Middle frontal gyrus (tissue), 1 donor: ENCODE measurements around the gene KARS1.
A peak's percentile ranks its signal among the peaks of the same experiment; 100 is the strongest.

Experiments
- DNase-seq: peaks from one replicate; pipeline ENCODE4 v3.0.0-alpha.2; 2015; ENCODE audit warnings: low spot score; ENCODE audit errors: extremely low spot score

KARS1 gene

DNA sequence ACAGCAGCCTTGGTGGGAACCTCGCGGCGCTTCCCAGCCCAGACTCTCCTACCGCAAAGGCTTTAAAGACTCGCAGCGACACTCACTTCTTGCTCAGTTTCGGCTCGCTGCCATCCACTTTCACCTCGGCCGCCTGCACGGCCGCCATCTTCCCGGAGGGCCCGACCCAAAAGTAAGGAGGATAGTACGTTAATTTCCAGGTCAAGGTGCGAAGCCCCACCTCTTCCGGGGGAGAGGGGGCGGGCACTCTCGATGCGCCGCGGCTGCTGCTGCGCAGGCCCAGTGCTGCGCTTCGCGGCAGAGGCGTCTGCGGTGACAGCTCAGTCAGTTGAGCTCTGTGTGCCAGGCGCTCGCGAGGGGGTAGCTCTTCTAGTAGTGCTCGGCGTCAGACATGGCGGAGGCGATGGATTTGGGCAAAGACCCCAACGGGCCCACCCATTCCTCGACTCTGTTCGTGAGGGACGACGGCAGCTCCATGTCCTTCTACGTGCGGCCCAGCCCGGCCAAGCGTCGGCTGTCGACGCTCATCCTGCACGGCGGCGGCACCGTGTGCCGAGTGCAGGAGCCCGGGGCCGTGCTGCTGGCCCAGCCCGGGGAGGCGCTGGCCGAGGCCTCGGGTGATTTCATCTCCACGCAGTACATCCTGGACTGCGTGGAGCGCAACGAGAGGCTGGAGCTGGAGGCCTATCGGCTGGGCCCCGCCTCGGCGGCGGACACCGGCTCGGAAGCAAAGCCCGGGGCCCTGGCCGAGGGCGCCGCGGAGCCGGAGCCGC lies at the start of gene KARS1, which contains the start of gene TERF2IP:
TSS of gene KARS1 (minus strand) at position 174 of the 773 bp plus-strand sequence. CDS start at position 148, 26 bp downstream.
TSS of gene TERF2IP (plus strand) at position 282 of the 773 bp plus-strand sequence. CDS start at position 392, 110 bp downstream.
- peak; percentile 88 for DNase-seq

DNA sequence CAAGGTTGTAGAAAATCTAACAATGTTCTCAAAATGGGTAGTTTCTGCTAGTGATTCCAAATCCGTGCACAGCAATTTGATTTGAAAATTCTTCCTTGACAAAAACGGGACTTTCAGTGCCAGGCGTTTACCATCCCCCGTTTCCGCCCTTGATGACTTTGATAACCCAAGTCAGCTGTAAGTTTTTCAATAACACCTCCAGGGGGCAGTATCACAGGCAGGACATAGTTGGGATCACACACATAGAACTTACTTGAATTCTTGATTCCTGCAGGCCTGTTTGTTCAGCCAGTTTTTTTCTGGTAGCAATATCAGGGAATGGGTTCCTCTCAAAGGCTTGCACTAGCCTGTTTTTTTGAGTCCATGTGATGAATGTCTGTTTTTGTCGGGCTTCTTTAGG lies 48.2 kb upstream of the KARS1 start:
- no peak for DNase-seq

DNA sequence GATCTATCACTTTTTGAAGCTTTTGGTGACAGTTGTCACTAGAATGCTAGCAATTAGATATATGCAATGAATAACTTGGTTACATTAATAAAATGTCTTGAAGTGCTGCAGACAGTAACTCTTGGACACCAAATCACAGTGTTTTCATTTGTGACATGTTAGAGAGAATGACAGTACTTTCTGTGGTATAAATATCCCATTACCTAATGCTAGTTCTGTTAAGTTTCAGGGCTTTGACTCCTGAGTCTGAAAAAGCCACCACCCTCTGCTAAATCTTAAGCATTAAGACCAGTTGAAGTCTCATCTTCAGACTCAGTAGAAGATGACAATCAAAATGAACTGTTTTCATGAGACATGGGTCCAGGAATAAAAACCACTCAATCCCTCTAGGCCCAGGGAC lies 39.9 kb upstream of the KARS1 start:
- no peak for DNase-seq

DNA sequence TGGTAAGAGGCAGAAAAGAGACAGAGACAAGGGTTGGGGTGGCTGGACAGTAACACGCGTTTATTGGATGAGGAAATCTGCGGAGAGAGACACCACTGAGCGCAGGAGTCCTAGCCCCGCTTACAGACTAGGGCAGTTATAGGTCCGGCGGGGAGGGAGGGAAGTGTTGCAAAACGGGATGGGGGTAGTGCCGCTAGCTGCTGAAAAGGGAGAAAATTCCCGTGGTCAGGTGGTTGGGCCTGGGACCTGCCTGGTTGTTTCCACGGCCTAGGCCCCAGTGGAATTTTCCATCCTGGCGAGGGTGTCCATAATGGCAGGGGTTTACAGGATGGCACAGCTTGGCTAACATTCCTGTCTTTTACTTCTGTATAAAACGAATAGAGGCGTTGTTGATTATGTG lies 34.8 kb upstream of the KARS1 start:
- no peak for DNase-seq

DNA sequence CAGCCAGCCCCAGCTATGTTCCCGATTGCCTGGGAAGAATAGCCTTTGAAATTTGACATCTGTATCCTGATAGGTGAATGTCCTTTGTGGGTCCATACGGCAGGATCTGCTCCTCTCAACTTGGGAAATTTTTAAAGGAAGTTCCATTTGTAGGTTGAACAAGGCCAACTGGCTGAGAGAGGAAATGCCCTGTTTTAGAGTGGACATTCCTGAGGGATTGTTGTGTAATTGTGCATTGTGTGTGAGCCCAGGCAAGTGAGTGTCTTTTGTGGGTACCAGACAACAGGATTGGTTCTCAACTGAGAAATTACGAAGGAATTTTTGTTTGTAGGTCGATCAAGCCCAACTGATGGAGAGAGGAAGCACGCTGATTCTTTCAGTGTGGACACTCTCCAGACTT lies 31.9 kb upstream of the KARS1 start:
- no peak for DNase-seq

DNA sequence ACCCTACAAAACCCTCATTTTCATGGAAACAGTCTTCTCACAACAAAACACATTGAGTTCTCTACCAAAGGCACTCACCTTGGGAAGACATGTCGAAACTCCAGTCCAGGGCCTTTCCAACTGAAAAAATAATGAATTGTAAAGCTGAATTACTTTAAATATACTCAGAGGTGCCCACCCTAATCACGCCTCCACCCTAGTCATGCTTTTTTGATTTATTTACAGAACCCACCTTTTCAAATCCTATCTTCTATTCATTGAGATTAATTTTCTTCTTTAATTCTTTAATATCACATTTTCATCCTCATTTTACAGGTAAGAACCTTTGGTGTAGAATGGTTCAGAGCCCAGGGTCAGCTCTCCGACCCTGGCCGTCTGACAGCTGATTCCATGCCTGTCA lies 29.4 kb upstream of the KARS1 start, which contains the start of gene CPHXL2:
TSS of gene CPHXL2 (minus strand) at position 101 of the 400 bp plus-strand sequence. CDS start at position 91, 10 bp downstream.
- no peak for DNase-seq

DNA sequence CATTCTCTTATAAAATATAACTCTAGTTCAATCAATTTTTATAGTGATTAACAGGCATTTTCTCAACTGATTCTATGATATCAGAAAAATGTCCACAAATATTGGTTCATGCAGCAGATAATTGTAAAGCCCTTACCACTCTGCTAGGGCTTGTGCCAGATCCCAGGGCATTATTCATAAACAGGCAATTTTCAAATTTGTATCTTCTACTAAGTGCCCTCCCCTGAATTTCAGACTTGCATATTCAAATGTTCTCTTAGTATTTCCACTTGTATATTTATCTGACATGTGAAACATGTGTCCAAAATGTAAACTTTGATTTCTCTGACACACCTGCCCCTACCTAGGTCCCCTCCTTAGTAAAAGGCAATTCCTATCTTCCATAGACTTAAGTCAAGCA lies 20.0 kb upstream of the KARS1 start:
- no peak for DNase-seq

DNA sequence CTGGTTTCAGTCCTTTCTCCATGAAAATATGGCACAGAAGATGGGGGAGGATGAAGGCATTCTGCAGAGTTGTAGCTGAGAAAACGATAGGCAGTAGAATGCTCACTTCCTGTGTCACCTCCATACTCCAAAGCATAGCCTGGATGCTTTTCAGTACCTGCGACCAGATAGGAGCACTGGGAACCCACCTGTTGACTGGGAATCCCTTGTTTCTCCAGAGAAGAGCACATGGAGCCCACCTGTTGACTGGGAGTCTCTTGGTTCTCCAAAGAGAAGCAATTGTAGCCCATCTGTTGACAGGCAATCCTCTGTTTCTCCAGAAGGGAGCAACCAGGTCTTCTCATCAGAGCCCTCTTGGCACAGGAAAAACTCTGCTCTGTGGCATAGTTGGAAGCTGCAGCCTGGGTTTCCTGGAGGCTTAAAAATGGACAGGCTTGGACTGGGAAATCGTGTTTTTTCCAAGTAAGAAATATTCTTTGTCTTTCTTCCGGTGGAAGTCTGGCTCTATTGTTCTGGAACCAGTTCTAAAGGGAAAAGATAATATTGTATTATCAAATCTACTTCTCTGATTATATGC lies 13.3 kb upstream of the KARS1 start:
- no peak for DNase-seq

DNA sequence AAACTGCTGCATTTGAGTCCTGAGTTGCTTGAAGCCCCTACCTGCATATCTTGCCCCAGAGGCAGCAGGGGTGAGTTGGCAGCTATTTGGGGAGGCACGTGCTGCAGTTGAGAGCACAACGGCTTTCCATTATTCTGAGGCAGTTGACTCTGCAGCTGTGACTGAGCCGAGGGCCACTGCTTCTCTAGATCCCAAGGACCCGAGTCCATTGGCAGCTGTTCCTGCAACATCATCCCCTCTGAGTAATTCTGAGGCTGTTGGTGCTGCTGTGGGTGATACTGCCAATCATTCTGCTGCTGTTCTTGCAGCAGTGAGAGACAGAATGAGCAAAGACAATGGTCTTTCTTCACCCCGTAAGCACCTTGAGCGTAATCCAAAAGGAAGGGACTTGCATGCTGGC lies 12.9 kb upstream of the KARS1 start:
- DNase-seq: no peak

DNA sequence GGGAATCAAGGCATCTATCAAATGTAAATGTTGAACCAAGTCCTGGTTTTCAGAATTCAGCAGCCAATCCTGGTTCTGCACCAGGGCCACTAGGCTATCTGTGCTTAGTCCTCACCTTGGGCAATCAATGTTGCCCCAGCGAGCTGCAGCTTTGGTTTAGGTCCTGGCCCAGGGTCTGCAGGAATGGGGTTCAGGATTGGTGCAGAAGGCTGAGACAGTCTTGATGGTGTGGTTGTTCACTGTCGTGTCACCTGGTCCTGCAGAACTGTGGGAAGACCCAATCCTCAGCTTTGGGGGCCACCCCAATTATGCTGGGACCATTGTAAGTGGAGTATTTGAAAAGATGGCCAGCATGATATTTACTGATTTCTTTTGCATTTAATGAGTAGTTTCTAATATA lies 10.7 kb upstream of the KARS1 start:
- DNase-seq: no peak

DNA sequence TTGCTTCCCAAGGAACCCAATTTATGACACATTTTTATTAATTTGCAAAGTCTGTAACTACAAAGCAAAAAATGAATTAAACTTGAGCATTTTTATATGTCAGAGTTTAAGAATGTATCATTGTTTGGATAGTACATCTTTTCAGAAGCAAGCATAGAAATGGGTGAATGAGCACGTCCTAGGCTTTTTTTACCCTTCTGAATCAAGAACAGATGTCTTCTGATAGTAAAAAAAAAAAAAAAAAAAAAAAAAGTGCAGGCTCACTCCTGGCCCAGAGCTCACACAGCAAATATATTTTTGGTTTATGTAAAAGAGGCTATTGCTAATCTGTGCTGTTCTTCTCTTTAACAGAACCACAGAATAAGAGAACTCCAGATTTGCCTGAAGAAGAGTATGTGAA lies 6.5 kb upstream of the KARS1 start:
- DNase-seq: no peak

DNA sequence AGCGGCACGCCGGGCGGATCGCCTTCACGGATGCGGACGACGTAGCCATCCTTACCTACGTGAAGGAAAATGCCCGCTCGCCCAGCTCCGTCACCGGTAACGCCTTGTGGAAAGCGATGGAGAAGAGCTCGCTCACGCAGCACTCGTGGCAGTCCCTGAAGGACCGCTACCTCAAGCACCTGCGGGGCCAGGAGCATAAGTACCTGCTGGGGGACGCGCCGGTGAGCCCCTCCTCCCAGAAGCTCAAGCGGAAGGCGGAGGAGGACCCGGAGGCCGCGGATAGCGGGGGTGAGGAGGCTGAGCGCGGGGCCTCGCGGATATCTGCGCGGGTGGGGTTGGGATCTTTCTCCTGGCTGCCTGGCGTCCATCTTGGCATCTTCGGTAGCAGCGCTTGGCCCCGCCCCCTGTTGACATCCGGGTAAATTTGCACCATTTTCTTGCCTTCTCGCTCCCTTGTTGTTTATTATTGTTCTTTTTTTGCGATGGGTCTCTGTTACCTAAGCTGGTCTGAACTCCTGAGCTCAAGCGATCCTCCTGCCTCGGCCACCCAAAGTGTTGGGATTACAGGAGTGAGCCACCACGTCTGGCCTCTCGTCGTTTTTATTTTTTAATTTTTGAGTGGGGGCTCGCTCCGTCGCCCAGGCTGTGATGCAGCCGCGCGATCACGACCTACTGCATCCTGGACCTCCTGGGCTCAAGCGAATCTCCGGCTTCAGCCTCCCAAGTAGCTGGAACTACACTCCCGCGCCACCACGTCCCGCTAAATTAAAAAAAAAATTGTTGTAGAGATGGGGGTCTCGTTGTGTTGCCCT lies 1.0 kb upstream of the KARS1 start:
- DNase-seq: peak; percentile 57

DNA sequence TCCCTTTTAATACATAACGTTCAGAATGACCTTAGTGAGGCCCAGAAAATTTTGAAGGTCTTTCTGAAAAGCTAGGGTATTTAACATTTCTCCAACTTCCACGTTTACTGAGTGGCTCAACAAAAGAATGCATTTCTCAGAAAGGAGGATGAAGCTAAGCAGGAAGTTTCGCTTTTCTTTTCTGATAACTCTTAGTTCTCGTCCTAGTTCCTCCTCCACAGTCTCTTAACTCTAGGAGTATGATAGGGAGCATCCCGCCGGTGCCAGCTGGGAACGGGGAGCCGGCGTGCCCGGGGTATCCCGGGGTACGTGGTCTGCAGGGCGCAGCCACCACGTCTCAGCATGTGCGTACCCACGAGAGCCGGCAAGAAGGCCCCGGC lies 363 bp downstream of the KARS1 start:
- DNase-seq: no peak

DNA sequence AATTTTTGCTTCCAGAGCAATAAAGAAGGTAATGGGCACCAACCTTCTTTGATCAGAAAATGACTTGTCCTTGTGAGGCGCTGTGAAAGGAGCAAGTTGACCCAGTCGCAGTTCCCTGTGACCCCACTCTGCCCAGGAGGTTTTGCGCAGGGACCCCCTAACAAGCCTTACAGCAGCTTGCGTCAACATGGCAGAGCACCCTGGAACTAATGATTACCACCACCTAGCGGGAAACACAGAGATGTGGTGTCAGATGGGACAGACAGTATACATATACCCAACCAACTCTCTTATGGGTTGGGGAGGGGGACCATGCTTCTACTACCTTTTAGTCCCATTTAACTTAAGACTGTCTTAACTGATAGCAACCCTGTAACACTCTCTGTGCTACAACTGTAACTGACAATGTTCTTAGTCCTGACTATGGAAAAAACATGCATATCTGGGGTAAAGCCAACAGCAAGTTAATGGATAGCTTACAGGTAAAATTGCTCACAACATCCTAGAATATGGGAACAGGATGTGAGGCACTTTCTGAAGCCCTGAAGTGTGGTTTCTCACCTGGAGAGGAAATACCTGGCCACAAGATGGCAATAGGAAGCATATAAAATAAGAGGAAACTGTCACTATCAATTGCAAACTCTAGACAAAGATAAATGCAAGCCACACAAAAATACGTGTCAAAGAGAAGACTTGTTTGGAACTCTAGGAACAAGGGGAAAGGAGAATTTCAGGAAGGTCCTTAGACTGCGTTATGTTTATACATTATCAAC lies 3.0 kb downstream of the KARS1 start:
- no peak for DNase-seq

DNA sequence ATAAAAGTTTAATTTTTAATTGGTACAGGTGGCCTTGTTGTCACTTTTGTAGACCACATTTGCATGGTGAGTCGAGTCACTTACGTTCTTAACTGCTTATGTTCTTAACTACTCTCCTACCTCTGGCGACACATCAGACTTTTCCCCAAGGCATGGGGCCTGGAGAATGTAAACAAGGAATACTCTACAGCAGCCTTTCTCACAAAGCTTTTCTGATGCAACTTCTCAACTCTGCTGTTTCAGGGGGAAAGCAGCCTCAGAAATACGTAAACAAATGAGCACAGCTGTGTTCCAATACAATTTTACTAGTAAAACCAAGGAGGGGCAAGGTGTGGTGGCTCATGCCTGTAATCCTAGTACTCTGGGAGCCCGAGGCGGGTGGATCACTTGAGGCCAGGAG lies 6.9 kb downstream of the KARS1 start:
- DNase-seq: no peak

DNA sequence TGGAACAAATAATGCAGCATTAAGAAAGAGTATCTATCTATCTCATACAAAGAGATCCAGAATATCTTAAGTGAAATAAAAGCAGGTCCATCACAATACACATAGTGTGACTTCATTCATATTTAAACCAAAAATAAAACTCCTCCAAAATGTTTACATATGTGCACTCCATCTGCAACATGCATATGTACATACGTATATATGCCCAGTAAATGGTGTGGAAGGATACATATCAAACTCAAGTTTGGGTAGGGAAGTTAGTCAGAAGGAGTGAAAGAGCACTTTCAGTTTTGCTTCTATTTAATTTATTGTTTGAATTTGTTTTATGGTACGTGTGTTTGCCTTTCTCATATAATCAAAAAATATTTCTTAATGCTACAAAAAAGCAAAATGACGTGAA lies 12.4 kb downstream of the KARS1 start:
- no peak for DNase-seq

DNA sequence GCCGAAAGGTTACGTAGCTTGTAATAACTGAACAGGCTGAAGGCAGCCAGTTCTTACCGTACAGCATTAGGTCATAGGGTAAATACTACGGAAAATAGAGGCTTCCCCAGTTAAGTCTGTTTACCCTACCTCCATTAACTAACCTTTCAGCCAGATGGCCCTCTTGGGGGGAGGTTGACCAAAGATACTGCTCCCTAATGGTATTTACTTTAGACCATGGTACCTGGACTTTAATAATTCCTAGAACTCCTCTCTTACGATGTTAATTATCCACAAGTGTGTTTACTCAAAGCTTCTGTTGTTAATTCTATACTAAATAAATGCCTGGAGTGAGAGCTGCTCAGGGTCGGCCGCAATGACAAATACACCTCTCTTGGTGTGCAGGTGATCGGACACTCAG lies 14.6 kb downstream of the KARS1 start:
- DNase-seq: no peak

DNA sequence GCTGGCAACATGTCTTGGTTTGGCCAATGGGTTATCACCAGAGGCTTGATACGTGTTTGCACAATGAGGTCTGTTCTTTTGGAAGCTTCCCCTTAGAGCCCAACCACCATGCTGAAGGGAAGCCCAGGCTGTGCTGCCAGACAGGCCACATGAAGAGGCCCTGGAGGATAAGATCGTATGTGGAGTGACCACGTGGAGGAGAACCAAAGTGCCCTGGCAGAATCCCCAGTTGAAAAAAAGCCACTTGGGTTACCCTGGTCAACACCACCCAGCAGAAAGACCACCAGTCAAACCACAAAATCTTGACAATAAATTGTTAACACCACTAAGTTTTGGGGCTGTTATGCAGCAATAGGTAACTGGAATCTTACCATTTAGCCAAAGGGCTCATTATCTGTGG lies 17.4 kb downstream of the KARS1 start:
- no peak for DNase-seq

DNA sequence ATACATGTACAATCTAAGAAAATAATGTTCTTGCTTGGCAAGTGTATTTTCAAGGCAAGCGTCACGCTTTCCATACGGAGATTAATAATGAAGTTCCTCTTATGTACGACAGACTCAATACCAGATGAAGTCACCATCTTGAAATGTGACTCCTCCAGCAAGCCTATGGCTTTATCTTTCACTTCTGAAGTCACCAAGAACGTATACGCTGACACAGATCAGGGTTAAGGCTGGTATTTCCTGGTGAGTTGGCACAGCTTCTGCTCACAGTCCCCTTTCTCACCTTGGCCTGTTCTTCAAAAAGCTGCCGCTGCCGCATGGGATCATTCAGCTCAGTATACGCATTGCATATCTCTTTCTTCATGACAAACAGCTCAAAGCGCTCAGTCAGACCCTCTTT lies 18.3 kb downstream of the KARS1 start:
- DNase-seq: no peak

DNA sequence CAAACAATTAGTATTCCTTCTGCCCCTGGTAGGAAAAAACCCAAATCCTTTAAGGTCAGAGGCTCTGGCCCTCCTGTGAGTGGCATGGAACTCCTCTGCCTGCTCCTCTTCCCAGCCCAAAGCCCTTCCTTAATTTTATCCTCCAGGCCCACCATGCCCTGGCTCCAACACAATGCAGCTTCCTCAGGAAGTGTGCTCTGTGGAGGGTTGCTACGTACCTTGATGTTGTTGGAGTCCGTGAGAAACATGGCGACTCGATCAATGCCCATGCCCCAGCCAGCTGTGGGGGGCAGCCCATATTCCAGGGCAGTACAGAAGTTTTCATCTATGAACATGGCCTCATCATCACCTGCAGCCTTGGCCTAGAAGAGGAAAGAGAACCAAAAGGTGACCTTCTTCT lies 19.1 kb downstream of the KARS1 start:
- no peak for DNase-seq

DNA sequence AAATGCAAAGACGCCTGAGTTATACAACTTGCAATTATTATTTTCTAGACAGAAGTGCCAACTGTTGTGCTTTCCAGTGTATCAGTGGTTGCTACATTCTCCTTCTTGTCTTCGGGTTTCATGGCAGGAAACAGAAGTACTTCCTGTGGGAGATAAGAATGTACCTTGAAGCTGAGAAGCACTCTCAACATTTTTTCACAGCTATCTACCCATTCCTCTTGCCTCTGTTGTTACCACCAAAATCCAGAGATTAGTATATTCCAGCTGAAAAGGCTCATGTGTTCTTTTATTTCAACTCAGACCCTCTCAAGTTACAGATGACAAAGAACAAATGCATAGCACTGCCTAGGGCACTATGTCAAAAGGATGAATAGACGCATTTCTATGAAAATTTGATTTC lies 19.6 kb downstream of the KARS1 start:
- DNase-seq: no peak
